Right atrium auricular region (tissue), 2 donors: ENCODE measurements around the gene MEIOB. TPM values are rescaled to one million over a fixed set of nuclear protein-coding genes. Genes with fewer than 3 reads are reported as not detected.

Experiments used
- DNase-seq: peaks from one replicate; pipeline ENCODE4 v3.0.0-alpha.2; 2019; ENCODE audit warnings: low spot score
- H3K27ac ChIP-seq, 2 donors: fragments of 200-600 bp; sonication (generic); 1 replicate in 1 of 2; 2 replicates in 1 of 2; pipeline ENCODE4 v1.5.1; 2016 to 2019
- H3K27me3 ChIP-seq, 2 donors: fragments of 200-600 bp; sonication (generic); one replicate each; pipeline versions ENCODE4 v1.5.1 to v1.6.0; 2017 to 2019
- H3K36me3 ChIP-seq: fragments of 200-600 bp; sonication (generic); one replicate; pipeline ENCODE4 v1.5.1; 2016
- H3K4me1 ChIP-seq, 2 donors: fragments of 200-600 bp; sonication (generic); one replicate each; pipeline versions ENCODE4 v1.5.1 to v1.6.0; 2017 to 2019
- H3K4me3 ChIP-seq, 2 donors: fragments of 200-600 bp; sonication (generic); 1 replicate in 1 of 2; 2 replicates in 1 of 2; pipeline ENCODE4 v1.5.1; 2017 to 2019; ENCODE audit warnings: mild to moderate bottlenecking in 1 of 2, moderate library complexity in 1 of 2
- H3K9me3 ChIP-seq, 2 donors: fragments of 200-600 bp; sonication (generic); one replicate each; pipeline ENCODE4 v1.5.1; 2019
- CTCF ChIP-seq, 2 donors: fragments of 200-600 bp; sonication (generic); IDR thresholded peaks; one replicate each; pipeline ENCODE4 v1.5.1; 2019; ENCODE audit warnings: antibody characterized with exemption in 2 of 2
- total RNA-seq, 2 donors: library from RNA; depleted of rRNA; stranded (reverse); fragments of >200 nt; gene quantifications; one replicate each; pipeline ENCODE4 v1.1.0, GENCODE V29; 2016

Gene MEIOB
- total RNA-seq, 2 donors from 2014 or later = not detected

- Histone ChIP-seq H3K4me1 (peaks cover 0 to 7% of the 10 kb centered on the region in 2 donors), H3K4me3 (no peak overlapping the region), H3K27me3 (peaks cover 6 to 17% of the 10 kb centered on the region in 2 donors), H3K36me3 (no peaks in the 10 kb centered on the region), H3K27ac (no peak overlapping the region), H3K9me3 (no peaks in the 10 kb centered on the region)
- TF ChIP-seq CTCF (IDR thresholded peaks at IDR 0.05) = no peak
- DNase-seq = no peak
Observed at GRCh38 chr16:1914084-1914608, 42.2 kb upstream of the MEIOB start.

DNA sequence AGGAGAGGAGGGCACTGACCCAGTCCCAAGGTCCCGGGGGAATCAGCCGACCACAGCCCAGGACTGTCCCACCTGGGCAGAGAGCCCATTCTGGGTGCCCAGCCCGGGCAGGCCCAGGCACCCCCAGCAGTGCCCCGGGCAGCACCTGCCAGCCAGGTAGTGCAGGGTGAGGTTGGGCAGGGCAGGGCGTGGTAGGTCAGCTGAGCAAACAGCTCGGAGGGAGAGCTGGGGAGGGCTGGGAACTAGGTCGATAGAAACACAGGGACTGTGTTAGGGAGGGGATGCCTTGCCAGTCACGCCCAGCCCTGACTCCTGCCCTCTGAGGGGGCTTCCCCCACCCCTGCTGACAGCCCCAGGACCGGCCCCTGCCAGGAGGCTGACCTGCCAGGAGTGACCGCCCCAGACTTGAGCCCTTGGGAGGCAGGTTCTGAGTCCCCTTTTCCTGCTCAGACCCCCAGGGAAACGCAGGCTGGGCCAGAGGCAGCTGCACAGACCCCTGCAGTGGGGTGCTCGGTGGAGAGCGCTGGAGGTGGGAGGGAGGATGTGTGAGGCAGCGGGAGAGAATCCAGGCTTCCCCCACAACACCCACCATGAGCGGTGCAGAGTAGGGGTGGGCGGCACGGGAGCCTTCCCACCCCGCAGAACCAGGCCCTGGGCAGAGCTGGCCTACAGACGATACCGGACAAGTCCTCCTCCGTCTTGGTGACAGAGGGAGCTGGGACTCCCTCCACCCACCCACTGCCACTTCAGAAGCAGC, 41.5 kb upstream of the MEIOB start:
- Histone ChIP-seq H3K9me3 (no peaks in the 10 kb centered on the region), H3K27me3 (peaks cover 4 to 13% of the 10 kb centered on the region in 2 donors), H3K36me3 (no peaks in the 10 kb centered on the region), H3K27ac (no peak overlapping the region), H3K4me3 (no peak overlapping the region), H3K4me1 (peaks cover 0 to 3% of the 10 kb centered on the region in 2 donors)
- DNase-seq = no peak
- TF ChIP-seq CTCF (IDR thresholded peaks at IDR 0.05) = no peak

DNA sequence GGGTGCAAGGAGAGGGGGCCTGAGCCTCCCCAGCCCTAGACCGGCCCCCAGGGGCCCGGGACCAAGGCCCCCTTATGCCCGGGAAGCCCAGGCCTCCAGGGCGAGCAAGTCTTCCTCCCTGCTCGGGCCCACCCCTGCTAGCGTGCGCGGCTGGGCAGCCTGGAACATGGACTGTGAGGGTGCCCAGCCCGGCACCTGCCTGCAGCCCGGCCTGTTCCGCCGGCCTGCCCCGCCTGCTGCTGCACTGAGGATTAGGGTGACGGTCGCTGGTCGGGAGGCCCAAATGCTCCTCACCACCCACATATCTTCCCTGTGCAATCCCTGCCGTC, 40.2 kb upstream of the MEIOB start:
- no peak for DNase-seq
- TF ChIP-seq CTCF (IDR thresholded peaks at IDR 0.05) = no peak
- peaks cover 1 to 6% of the 10 kb centered on the region in 2 donors for H3K27me3 ChIP-seq
- no peak overlapping the region for H3K4me3 ChIP-seq
- H3K27ac ChIP-seq = no peak overlapping the region
- H3K4me1 ChIP-seq = no peaks in the 10 kb centered on the region
- no peaks in the 10 kb centered on the region for H3K36me3 ChIP-seq
- no peaks in the 10 kb centered on the region for H3K9me3 ChIP-seq

- no peak for DNase-seq
- no peak overlapping the region for H3K4me3 ChIP-seq
- no peaks in the 10 kb centered on the region for H3K9me3 ChIP-seq
- TF ChIP-seq CTCF (IDR thresholded peaks at IDR 0.05) = no peak
- no peaks in the 10 kb centered on the region for H3K4me1 ChIP-seq
- peaks cover 0 to under 1% of the 10 kb centered on the region in 2 donors for H3K27me3 ChIP-seq
- no peak overlapping the region for H3K27ac ChIP-seq
- H3K36me3 ChIP-seq = no peaks in the 10 kb centered on the region
Observed at GRCh38 chr16:1911467-1912214, 39.7 kb upstream of the MEIOB start.

DNA sequence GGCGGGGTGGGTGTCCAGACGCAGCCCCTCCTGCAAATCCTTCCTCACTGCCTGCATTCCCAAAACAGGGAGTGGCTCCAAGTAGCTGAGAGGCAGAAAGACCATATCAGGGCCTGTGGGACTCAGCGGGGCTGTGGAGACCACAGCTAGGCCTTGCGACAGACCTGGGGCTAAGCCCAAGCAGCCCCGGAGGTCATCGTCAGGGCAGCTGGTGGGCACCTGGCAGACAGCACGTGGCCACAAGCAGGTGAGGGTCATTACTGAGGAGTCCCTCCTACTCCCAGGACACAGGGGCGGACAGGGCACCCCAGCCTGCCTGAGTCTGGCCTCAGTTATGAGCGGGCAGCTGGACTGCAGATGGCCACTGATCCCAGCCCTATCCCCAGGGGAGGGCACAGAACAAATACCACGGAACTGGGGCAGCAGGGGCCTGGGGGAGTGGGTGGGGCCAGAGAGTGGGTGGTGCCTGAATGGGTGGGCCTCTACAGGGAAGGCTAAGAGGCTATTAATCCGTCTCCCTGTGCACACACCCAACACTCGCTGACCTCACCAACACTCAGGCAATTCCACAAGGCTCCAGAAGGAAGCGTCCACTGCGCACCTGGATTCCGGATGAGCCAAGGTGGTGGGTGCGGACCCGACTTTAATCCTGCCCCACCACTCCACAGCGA, 37.7 kb upstream of the MEIOB start:
- H3K4me3 ChIP-seq = no peak overlapping the region
- H3K27me3 ChIP-seq = no peaks in the 10 kb centered on the region
- no peak for DNase-seq
- H3K27ac ChIP-seq = no peak overlapping the region
- no peaks in the 10 kb centered on the region for H3K9me3 ChIP-seq
- H3K36me3 ChIP-seq = no peaks in the 10 kb centered on the region
- H3K4me1 ChIP-seq = no peaks in the 10 kb centered on the region
- TF ChIP-seq CTCF (IDR thresholded peaks at IDR 0.05) = no peak
